ENCODE measurements around the gene ACSS1. TPM values are rescaled to one million over a fixed set of nuclear protein-coding genes. Genes with fewer than 3 reads are reported as not detected.
A peak's percentile ranks its signal among the peaks of the same experiment; 100 is the strongest.

Gene ACSS1
- total RNA-seq, 1 donor: 0.99 TPM

DNA sequence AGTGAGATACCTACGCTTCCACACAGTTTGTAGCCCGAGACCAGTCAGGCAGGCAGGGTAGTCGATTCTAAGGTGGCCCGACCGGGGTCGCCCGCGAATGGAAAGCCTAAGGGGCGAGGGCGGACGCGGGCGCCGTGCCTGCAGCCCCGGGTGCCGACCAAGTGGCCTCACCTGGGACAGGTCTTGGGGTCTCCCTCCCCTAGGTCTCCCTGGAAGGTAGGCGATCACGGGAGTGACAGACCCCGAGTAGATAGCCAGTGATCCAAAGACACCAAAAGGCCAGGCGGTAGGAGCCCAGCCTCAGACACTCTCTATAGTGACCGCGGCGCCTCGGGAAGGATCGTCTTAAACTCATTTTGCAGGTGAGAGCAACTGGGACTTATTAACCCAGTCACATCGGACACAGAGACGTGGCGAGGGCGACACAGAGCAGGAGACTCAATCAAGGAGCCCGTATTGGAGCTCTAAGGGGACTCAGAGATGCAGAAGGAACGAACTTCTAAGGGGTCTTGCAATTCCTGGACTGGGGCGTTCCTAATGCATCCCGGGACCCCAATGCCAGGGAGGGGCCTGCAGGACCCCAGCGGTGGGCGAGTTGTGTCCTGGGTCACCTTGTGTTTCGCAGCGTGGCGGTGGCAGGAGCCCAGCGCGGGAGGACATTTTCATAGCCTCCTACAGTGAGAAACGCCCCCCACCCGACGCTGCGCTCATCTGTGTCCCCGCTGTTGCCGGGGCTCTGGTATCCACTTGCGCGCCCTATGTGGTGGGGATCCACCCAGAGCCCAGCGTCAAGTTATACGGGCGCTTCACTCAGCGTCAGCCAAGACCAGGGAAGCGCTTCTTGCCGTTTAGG, 26.1 kb upstream of the ACSS1 start:
- no peak for DNase-seq (ENCODE audit: low read depth)

DNA sequence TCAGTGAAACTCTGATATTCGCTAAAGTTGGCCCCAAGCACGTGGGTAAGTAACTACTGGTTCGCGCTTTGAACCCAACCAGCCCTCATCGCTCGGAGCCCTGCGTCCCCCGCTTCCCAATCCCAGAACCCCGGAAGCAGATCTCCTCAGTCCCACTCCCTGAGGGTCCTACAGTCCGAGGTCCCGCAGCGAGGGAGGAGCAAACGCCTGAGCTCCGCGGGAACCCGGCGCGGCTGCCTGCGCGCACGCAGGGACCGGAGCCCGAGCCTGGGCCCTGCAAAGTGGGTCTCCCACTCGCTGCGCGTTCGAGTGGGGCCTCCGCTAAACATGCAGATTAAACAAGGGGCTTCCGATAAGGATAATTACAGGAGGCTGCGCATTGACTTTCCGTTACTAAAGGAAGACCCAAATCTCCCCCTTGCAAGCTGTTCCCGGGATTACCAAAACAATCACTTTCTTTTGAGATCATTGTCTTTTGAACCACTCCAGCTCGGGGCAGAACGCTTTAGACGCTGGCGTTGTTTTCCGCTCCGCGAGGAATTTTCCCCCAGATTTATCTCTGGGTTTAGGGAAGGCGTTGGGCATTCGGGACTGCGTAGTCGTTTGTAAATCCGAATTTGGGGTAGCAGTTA, 25.3 kb upstream of the ACSS1 start:
- H3K4me3 ChIP-seq (ENCODE audit: low read depth, low read length): no peak overlapping the region
- TF ChIP-seq, protein P1, sequence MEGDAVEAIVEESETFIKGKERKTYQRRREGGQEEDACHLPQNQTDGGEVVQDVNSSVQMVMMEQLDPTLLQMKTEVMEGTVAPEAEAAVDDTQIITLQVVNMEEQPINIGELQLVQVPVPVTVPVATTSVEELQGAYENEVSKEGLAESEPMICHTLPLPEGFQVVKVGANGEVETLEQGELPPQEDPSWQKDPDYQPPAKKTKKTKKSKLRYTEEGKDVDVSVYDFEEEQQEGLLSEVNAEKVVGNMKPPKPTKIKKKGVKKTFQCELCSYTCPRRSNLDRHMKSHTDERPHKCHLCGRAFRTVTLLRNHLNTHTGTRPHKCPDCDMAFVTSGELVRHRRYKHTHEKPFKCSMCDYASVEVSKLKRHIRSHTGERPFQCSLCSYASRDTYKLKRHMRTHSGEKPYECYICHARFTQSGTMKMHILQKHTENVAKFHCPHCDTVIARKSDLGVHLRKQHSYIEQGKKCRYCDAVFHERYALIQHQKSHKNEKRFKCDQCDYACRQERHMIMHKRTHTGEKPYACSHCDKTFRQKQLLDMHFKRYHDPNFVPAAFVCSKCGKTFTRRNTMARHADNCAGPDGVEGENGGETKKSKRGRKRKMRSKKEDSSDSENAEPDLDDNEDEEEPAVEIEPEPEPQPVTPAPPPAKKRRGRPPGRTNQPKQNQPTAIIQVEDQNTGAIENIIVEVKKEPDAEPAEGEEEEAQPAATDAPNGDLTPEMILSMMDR (IDR thresholded peaks at IDR 0.05; ENCODE audit: insufficient read depth, low read length): no peak
- no peak for DNase-seq (ENCODE audit: low read depth)

More for the DNA sequence above, 26.1 kb upstream of the ACSS1 start:
- TF ChIP-seq, protein P1 (IDR thresholded peaks at IDR 0.05; ENCODE audit: insufficient read depth, low read length): peak; percentile 56
- H3K4me3 ChIP-seq (ENCODE audit: low read depth, low read length): no peak overlapping the region

DNA sequence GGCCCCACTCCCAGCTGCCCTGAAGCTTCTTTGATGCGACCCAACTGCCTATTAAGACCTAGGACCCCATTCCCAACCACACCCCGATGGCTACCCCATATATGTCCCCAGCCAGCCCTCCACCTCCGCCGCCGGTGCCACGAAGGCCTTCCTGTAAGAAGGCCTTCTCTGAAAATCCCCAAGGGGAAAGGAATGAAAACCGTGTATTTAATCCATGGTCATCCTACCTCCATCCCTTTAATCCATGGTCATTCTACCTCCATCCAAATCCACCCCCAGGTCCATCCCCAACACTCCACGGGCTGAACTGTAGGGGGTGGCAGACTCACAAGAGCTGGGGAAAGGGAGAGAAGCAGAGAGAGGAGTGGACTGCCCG, 24.5 kb upstream of the ACSS1 start:
- TF ChIP-seq, protein P1 (IDR thresholded peaks at IDR 0.05; ENCODE audit: insufficient read depth, low read length): no peak
- no peak for DNase-seq (ENCODE audit: low read depth)
- H3K4me3 ChIP-seq (ENCODE audit: low read depth, low read length): no peak overlapping the region

DNA sequence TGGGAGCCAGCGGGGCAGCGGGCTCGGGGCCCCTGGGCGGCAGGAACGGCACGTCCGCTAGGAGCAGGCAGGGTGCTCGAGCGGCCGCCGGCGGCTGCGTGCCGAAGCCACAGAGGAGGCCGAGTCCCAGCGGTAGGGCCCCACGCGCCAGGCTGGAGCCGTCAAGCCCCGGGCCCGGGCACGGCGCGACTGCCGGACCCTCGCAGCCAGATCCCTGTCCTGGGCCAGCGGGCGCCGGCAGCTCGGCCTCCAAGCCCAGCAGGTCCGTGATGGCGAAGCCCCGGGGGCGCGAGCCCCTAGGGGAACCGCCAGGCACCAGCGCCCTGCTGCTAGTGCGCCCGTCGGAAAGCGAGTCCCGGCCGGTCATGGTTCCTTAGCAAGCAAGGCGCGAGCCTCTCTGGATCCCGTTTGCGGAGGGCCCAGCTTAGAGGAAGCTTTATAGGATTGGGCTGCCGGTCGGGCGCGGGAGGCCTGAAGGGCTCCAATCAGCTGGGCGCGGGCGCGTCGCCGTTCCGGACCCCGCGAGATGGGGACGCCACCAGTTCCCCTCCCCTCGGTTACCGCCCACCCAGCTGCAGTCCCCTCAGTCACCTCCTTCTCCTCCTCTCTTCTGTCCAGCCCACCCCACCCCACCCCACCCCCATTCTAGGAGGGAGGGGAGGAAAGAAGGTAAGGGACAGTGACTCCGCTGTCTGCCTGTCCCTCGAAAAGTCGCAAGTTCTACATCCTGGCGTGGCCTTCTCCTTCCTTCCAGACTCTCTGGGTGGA, 24.0 kb upstream of the ACSS1 start, which contains the start of gene VSX1:
TSS of gene VSX1 (minus strand) at position 412 of the 768 bp plus-strand sequence. CDS start at position 367, 45 bp downstream.
- TF ChIP-seq, protein P1 (IDR thresholded peaks at IDR 0.05; ENCODE audit: insufficient read depth, low read length): no peak

DNA sequence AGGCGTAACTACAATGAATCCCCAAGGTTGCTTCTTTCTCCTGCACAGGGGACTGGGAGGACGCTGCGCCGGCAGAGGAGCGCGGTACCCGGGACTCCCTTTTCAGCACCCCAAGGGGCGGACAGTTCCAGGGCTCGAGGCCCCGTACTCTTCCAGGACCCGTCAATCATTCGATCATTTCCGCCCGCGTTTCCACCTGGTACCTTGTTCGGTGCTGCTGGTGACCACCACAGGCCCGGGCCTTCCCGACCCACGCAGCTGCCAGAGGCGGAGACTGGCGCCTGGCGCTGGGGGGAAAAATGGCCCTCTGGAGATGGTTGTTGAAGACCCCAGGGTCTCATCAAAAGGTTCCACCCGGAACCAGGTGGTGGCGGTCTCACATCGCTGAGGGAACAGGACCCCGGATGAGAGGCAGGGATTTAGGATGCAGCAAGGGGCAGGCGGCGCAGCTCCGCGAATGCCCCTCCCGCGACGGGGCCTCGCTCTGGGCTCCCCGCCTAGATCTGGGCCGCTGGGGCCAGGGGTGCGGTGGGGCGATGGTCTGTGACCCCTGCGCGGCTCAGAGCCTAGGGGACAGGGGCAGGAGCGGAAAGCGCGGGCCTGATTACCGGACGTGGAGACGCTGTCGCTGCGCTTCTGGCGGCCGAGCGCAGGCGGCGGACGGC, 23.3 kb upstream of the ACSS1 start:
- TF ChIP-seq, protein P1 (IDR thresholded peaks at IDR 0.05; ENCODE audit: insufficient read depth, low read length): no peak
- DNase-seq (ENCODE audit: low read depth): peak; percentile 12
- H3K4me3 ChIP-seq (ENCODE audit: low read depth, low read length): no peak overlapping the region

More for the DNA sequence above, 24.0 kb upstream of the ACSS1 start, which contains the start of gene VSX1:
- no peak within 1 kb of the TSS for H3K4me3 ChIP-seq (ENCODE audit: low read depth, low read length)
- no peak for DNase-seq (ENCODE audit: low read depth)

DNA sequence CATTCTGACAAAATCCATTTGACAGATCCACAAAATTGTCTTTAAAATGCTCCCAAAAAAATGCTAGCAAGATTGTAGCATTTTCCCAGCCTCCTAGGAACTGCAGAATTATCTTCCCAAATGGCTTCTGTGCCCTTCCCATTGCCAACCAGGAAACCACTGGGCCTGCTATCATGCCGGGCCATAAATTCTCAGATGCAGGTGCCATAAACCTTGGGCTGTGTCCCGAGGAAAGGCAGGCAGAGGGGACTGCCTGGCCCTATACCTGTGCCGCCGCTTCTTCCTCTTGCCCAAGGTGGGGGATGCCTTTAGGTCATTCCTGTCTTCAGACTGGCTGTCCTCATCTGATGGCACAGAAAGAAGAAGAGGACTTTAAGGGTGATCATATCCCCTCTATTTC, 21.2 kb upstream of the ACSS1 start:
- H3K4me3 ChIP-seq (ENCODE audit: low read depth, low read length): no peak overlapping the region
- TF ChIP-seq, protein P1 (IDR thresholded peaks at IDR 0.05; ENCODE audit: insufficient read depth, low read length): no peak
- DNase-seq (ENCODE audit: low read depth): no peak
